GM12878 (cell line): ENCODE data around the gene COQ6. TPM values are rescaled to one million over a fixed set of nuclear protein-coding genes. Genes with fewer than 3 reads are reported as not detected.

Experiments
- ATAC-seq: fragments of 200-7000 bp; cut with Tn5 transposase; 3 replicates; pipeline ENCODE4 v1.9.1; 2020; ENCODE audit warnings: mild to moderate bottlenecking, moderate library complexity
- BruUV-seq: library from RNA; stranded (reverse); fragments of 400-500 nt; replicated peaks from 2 replicates; lab custom pipeline; 2021; lab: Mats Ljungman, UMichigan
- CTCF ChIA-PET: fragments of 300-600 bp; sonication (Branson Sonifier 250); formaldehyde crosslinking; extraction: SDS; loops from one replicate; lab custom pipeline; 2021; ENCODE audit warnings: inconsistent platforms; lab: Yijun Ruan, JAX
- POLR2A ChIA-PET: fragments of 350-600 bp; formaldehyde crosslinking; extraction: SDS; loops from one replicate; lab custom pipeline; 2021; ENCODE audit warnings: inconsistent platforms; lab: Charles Lee
- RAD21 ChIA-PET: fragments of 300-600 bp; sonication (Branson Sonifier 250); formaldehyde crosslinking; loops from one replicate; lab custom pipeline; 2023; ENCODE audit warnings: antibody characterized with exemption; ENCODE audit not compliant: unreplicated experiment; lab: Charles Lee
- SMC1A ChIA-PET: fragments of 300-600 bp; sonication (Branson Sonifier 250); formaldehyde crosslinking; loops from one replicate; lab custom pipeline; 2023; ENCODE audit not compliant: unreplicated experiment, uncharacterized antibody; lab: Charles Lee
- DNase-seq: peaks from one replicate; pipeline ENCODE4 v3.0.0-alpha.2; 2011; ENCODE audit warnings: low read depth, low spot score
- FAIRE-seq: peaks from 3 replicates; lab custom pipeline; 2011; peaks lifted over from hg19 to GRCh38; lab: Jason Lieb, UNC
- H2AFZ ChIP-seq: 2 replicates; pipeline ENCODE4 v1.6.0; 2011; ENCODE audit warnings: low read depth, low read length, control low read depth; ENCODE audit not compliant: control insufficient read depth
- H3K27ac ChIP-seq: 2 replicates; pipeline ENCODE4 v1.5.1; 2011; ENCODE audit warnings: control low read depth; ENCODE audit not compliant: control insufficient read depth, insufficient read depth
- H3K27me3 ChIP-seq, 2 experiments: replicated peaks in 1 of 2; 2 replicates each; pipeline versions ENCODE4 v1.6.0 to v1.6.1; 2011; ENCODE audit warnings: low read length in 1 of 2; ENCODE audit not compliant: control insufficient read depth in 2 of 2, insufficient read depth in 2 of 2
- H3K36me3 ChIP-seq, 2 experiments: 2 replicates each; pipeline ENCODE4 v1.5.1; 2011; ENCODE audit warnings: low read length in 1 of 2; ENCODE audit not compliant: control insufficient read depth in 2 of 2, insufficient read depth in 2 of 2
- H3K4me1 ChIP-seq: 2 replicates; pipeline ENCODE4 v1.6.1; 2011; ENCODE audit warnings: mild to moderate bottlenecking, low read length, moderate library complexity, mixed read lengths; ENCODE audit not compliant: control insufficient read depth, insufficient read depth
- H3K4me2 ChIP-seq: 2 replicates; pipeline ENCODE4 v1.6.0; 2011; ENCODE audit warnings: control low read depth; ENCODE audit not compliant: control insufficient read depth, insufficient read depth
- H3K4me3 ChIP-seq: fragments of 200-600 bp; sonication (generic); 2 replicates; pipeline ENCODE4 v1.5.1; 2016
- H3K79me2 ChIP-seq: 2 replicates; pipeline ENCODE4 v1.6.0; 2011; ENCODE audit warnings: low read length; ENCODE audit not compliant: control insufficient read depth, insufficient read depth
- H3K9ac ChIP-seq: 2 replicates; pipeline ENCODE4 v1.8.0; 2011; ENCODE audit warnings: low read length, control low read depth, mixed read lengths; ENCODE audit not compliant: control insufficient read depth, insufficient read depth
- H3K9me3 ChIP-seq: replicated peaks from 3 replicates; pipeline ENCODE4 v1.5.1; 2011; ENCODE audit warnings: mild to moderate bottlenecking, low read length; ENCODE audit not compliant: control insufficient read depth, insufficient read depth
- H4K20me1 ChIP-seq: 2 replicates; pipeline ENCODE4 v1.6.0; 2011; ENCODE audit not compliant: control insufficient read depth, insufficient read depth
- DPF2 ChIP-seq: fragments of 450-650 bp; IDR thresholded peaks from 2 replicates; pipeline ENCODE4 v1.6.1; 2017; ENCODE audit warnings: mild to moderate bottlenecking
- ESRRA ChIP-seq: IDR thresholded peaks from 2 replicates; pipeline ENCODE4 v1.6.1; 2012; ENCODE audit warnings: mild to moderate bottlenecking, low read length, improper control_type of control experiment
- HDAC2 ChIP-seq: fragments of 200-600 bp; sonication (generic); IDR thresholded peaks from 2 replicates; pipeline ENCODE4 v1.6.1; 2017
- RAD21 ChIP-seq: IDR thresholded peaks from 2 replicates; pipeline ENCODE4 v1.6.1; 2011; ENCODE audit warnings: mild to moderate bottlenecking, low read depth, low read length, moderate library complexity; ENCODE audit not compliant: insufficient read depth
- SMC3 ChIP-seq: IDR thresholded peaks from 2 replicates; pipeline ENCODE4 v1.6.1; 2011; ENCODE audit warnings: low read length, improper control_type of control experiment, borderline replicate concordance
- SUZ12 ChIP-seq: fragments of 200-600 bp; sonication (generic); IDR thresholded peaks from one replicate; pipeline ENCODE4 v1.6.1; 2018; ENCODE audit warnings: antibody characterized with exemption, mild to moderate bottlenecking; ENCODE audit not compliant: unreplicated experiment
- WGBS: methylation state at CpG from one replicate; pipeline ENCODE4 v1.1.6; 2016; ENCODE audit warnings: low lambda C conversion rate; ENCODE audit not compliant: insufficient replicate concordance, insufficient coverage; ENCODE audit errors: missing lambda C conversion rate; 5-methylcytosine and 5-hydroxymethylcytosine counted together
- in situ Hi-C: fragments of 300-500 bp; cut with MboI; formaldehyde crosslinking; loops from 9 replicates; pipeline ENCODE4 v1.14.3; 2018; ENCODE audit warnings: mixed read lengths
- intact Hi-C: fragments of 100-400 bp; cut with micrococcal nuclease; formaldehyde crosslinking; loops from one replicate; pipeline ENCODE4 v1.14.2; 2022; ENCODE audit not compliant: unreplicated experiment
- polyA plus RNA-seq, 11 experiments: library from polyadenylated mRNA; depleted of rRNA in 4 of 11; unstranded in 6 of 11; stranded (reverse) in 5 of 11; fragments of >200 nt; fragmentation: Nextera tagmentation in 4 of 11; fragmentation: Illumina TruSeq in 1 of 11; extraction: Ambion mirVana in 4 of 11; extraction: Trizol in 1 of 11; gene quantifications; 1 replicate in 1 of 11; 2 replicates in 10 of 11; pipeline versions ENCODE4 v1.2.1 to v1.2.3, GENCODE V29; 2011 to 2016; ENCODE audit warnings: inconsistent platforms in 2 of 11, missing spikeins in 2 of 11, low read depth in 1 of 11
- total RNA-seq, 4 experiments: library from RNA; depleted of rRNA in 3 of 4; stranded (reverse); fragments of >200 nt in 3 of 4; fragmentation: Illumina TruSeq in 1 of 4; extraction: Trizol in 1 of 4; gene quantifications; 2 replicates each; pipeline versions ENCODE4 v1.2.1 to v1.2.3, GENCODE V29; 2013 to 2021
- TF ChIP-seq, protein P1 (sequence below), 3 experiments: IDR thresholded peaks in 2 of 3; conservative IDR thresholded peaks in 1 of 3; 2 replicates each; pipeline ENCODE4 v1.5.1; 2011; ENCODE audit warnings: low read depth in 3 of 3, low read length in 3 of 3, mild to moderate bottlenecking in 3 of 3, control low read depth in 2 of 3, moderate library complexity in 2 of 3, inconsistent platforms in 1 of 3, mixed read lengths in 1 of 3; ENCODE audit not compliant: control insufficient read depth in 2 of 3, insufficient read depth in 1 of 3; ENCODE audit errors: extremely low read depth in 1 of 3

Gene COQ6
- total and polyA plus RNA-seq, 10 of the 15 experiments (the other 5 are each of a cell fraction or from before 2014, with no cell fraction given) = 5.4 to 45.5 (median 19.1) TPM

DNA sequence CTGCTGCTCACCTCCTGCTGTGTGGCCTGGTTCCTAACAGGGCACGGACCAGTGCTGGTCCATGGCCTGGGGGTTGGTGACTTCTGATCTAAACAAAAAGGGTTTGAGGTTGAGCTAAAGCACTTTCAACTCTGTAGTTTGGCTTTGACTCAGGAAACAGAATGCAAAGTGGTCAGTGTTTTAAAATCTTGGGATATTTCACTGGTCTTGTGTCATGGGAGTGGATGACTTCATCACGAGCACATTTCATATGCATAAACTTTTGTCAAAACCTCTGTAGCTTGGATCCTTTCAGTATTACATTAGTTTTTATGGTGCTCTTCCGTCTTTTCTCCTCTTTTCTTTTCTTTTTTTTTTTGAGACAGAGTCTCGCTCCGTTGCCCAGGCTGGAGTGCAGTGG, 25.8 kb upstream of the COQ6 start (continued):
- TF ChIP-seq SMC3 (no peak), ESRRA (no peak)

- RAD21 ChIA-PET = interaction anchor here (0.9 kb wide), 1 partner anchor 10 kb away, joined by 4 read pairs; no protein-coding TSS in a partner anchor
- Histone ChIP-seq H3K9me3 (no peaks in the 10 kb centered on the region), H3K27ac (no peak overlapping the region), H3K27me3 (no peaks in the 10 kb centered on the region), H3K4me1 (no peaks in the 10 kb centered on the region), H4K20me1 (no peaks in the 10 kb centered on the region), H3K4me3 (no peak overlapping the region), H3K79me2 (no peaks in the 10 kb centered on the region), H3K9ac (no peak overlapping the region), H3K4me2 (no peak overlapping the region), H2AFZ (no peak overlapping the region), H3K36me3 (peaks cover 5 to 13% of the 10 kb centered on the region in 2 experiments; a peak in 3 of 4 replicates)
- CTCF ChIA-PET = interaction anchor here (0.6 to 1.6 kb wide), 10 partner anchors 11 to 589 kb away, joined by 3 to 6 read pairs (median 3); partner anchors contain the start of genes COQ6 and FAM161B
- DNase-seq (no peak), FAIRE-seq (no peak), ATAC-seq (peak; percentile 58; the same call in 2 of the 3 replicates)
- intact Hi-C loops = no loop called here
- 97% methylated on average over 2 of the region's 2 CpGs for WGBS
- SMC1A ChIA-PET = interaction anchor here (0.8 to 1.4 kb wide), 3 partner anchors 11 to 207 kb away, joined by 3 read pairs; no protein-coding TSS in a partner anchor
- in situ Hi-C loops = no loop called here
- TF ChIP-seq, protein P1, sequence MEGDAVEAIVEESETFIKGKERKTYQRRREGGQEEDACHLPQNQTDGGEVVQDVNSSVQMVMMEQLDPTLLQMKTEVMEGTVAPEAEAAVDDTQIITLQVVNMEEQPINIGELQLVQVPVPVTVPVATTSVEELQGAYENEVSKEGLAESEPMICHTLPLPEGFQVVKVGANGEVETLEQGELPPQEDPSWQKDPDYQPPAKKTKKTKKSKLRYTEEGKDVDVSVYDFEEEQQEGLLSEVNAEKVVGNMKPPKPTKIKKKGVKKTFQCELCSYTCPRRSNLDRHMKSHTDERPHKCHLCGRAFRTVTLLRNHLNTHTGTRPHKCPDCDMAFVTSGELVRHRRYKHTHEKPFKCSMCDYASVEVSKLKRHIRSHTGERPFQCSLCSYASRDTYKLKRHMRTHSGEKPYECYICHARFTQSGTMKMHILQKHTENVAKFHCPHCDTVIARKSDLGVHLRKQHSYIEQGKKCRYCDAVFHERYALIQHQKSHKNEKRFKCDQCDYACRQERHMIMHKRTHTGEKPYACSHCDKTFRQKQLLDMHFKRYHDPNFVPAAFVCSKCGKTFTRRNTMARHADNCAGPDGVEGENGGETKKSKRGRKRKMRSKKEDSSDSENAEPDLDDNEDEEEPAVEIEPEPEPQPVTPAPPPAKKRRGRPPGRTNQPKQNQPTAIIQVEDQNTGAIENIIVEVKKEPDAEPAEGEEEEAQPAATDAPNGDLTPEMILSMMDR (IDR thresholded peaks at IDR 0.05 in 2 of 3, conservative IDR thresholded peaks at IDR 0.05 in 1 of 3; ENCODE audit: control insufficient read depth in 2 of 3, extremely low read depth in 1 of 3, insufficient read depth in 1 of 3, low read depth in 3 of 3, low read length in 3 of 3) = peak; percentile 14 to 18 (median 15); a peak in 2 of 6 replicates
- TF ChIP-seq RAD21 = 0 out of 2 replicates have a peak, but pooled peaks have one; percentile 3
- TF ChIP-seq DPF2 = no peak
- no peak for TF ChIP-seq HDAC2
- no peak for TF ChIP-seq SUZ12
- BruUV-seq = no TSS peak
- POLR2A ChIA-PET = no interaction called here
Measured at GRCh38 chr14:73935666-73936065, 14.4 kb upstream of the COQ6 start.
